NOMO-1 treated with DMSO at 0.1 percent for 48 hours (cell line): ENCODE results near the gene LSM4.

ENCODE experiments used
- DNase-seq: peaks from one replicate; lab custom pipeline; 2025; ENCODE audit not compliant: unreplicated experiment; lab: John Stamatoyannopoulos, UW

The LSM4 gene

DNA sequence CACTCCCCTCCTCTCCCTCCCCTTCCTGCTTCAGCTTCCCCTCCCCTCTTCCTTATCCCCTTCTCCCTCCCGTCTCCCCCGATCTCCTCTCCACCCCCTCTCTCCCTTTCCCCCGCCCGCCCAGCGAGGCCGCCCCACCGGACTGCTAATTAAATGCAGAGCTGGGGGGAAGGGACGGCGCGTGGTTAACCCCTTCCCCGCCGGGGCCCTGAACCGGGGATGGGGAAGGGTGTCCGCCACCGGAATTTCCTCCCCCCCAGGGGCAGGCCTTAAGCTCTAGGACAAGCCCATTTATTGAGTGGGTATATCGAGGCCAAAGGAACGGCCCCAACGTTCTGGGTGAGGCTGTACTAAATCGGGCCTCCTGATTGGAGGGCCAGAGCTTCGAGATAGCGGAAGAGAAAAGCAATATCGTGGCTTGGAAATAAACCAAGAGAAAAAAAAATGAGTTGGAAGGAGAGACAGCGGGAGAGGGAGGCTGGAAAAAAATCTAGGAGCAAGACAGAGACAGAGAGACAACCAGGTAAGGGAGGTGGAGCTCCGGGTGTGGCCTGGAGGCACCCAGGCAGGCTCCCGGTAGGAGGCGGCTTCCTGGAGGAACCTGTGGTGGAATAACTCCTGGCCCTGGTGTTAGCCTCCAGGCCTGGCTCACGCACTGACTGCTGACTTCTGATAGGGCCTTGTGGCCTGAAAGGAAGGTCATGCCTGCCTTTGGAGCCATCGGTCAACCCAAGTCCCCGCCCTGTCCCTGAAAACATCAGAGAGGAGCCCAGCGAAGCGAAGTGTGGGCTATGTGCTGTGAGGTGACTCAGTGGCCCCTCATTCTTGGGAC, 29.9 kb downstream of the LSM4 start:
- peak; percentile 87 for DNase-seq

DNA sequence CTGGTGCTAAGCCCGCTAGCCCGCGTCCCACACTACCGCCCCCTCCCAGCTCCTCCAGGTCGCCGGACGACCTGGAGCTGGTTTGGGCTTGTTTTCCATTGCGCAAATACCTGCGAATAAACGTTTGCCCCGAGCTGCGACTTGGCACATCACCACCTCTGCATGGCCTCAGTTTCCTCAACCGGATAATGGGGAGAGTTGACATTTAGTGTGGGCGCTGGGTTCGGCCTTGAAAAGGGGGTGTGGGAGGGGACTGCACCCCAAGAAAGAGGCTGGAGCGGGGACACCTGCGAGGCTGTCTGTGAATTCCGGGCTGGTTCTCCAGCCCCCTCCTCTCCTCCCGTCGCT, 30.4 kb downstream of the LSM4 start:
- DNase-seq = peak; percentile 66

DNA sequence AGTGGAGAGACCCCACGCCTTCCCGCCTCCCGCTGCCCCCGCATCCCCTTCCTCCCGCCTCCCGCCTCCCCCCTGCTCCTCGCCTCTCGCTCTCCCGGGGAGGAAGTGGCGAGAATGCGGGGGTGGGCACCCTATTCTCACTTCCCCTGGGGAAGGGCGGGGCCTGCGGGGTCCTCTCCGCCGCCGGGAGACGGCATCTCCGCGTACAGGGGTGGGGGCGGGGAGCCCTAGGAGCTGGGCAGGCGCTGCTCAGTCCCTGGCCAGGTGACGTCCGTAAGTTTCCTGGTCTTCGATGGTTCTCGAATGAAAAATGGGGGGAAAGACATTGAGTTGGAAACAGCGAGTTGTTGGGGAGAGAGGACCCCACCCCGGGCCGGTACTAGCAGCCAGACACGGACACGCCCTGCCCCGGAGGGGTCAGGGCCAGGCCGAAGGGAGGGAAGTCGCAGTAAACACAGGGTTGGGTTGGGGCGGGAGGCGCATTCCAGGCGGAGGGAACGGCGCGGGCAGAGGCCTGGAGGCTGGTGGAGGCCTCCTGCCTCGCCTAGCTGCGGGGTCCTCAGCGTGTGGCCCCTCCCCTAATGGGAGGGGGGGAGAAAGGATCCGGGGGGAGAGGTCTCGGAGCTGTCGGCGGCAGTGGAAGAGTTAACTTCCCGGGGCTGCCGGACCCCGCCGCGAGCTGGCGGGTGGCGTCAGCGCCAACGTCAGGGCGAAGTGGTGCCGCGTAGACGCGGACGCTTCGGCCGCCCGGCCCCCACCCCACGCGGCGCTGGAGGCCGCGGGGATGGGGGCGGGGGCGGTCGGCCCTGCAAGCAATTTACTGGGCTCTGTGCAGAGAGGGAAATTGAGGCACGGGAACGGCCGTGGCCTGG, 31.1 kb downstream of the LSM4 start:
- peak; percentile 93 for DNase-seq

DNA sequence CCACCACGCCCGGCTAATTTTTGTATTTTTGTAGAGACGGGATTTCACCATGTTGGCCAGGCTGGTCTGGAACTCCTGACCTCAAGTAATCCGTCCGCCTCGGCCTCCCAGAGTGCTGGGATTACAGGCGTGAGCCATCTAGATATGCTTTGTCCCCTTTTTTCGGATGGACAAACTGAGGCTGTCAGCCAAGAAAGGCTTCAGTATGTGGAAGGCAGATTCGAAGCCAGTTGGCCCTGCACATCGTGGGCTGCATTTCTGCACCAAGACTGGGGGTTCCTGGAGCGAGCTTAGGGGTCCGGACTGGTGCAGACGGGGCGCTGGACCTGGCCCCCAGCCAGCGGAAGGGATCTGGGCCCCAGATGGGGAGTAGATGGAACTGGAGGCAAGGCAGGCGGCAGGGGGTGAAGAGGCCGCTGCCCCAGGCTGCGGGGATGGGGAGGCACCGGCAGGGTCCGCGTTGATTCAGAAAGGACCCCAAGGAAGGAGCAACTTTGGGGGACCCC, 31.8 kb downstream of the LSM4 start:
- no peak for DNase-seq

DNA sequence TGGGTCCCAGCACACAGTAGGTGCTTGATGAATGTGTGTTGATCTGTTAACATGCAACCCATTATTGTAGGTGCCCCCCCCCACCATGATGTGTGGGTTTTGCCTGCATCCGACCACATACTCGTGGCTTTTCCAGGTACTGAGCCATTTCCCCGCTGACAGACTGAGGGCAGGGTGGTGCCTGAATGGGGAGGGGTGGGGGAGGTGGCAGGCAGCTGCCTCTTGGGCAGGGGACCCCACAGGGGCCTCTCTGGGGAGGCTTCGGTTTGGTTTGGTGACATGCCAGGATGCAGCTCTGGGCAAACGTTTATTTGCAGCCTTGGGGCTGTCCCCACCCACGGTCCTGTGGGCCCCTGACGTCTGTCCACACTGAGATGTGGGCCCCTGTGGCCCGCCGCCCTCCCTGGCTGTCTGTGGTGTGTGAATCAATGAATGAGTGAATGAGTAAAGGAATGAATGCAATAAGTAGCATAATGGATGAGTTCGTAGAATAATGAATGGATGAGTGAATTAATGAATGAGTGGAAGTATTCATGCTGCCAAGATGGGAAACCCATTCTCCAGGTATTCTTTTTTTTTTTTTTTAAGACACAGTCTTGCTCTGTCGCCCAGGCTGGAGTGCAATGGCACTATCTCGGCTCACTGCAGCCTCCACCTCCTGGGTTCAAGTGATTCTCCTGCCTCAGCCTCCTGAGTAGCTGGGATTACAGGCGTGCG, 32.4 kb downstream of the LSM4 start:
- DNase-seq = no peak

DNA sequence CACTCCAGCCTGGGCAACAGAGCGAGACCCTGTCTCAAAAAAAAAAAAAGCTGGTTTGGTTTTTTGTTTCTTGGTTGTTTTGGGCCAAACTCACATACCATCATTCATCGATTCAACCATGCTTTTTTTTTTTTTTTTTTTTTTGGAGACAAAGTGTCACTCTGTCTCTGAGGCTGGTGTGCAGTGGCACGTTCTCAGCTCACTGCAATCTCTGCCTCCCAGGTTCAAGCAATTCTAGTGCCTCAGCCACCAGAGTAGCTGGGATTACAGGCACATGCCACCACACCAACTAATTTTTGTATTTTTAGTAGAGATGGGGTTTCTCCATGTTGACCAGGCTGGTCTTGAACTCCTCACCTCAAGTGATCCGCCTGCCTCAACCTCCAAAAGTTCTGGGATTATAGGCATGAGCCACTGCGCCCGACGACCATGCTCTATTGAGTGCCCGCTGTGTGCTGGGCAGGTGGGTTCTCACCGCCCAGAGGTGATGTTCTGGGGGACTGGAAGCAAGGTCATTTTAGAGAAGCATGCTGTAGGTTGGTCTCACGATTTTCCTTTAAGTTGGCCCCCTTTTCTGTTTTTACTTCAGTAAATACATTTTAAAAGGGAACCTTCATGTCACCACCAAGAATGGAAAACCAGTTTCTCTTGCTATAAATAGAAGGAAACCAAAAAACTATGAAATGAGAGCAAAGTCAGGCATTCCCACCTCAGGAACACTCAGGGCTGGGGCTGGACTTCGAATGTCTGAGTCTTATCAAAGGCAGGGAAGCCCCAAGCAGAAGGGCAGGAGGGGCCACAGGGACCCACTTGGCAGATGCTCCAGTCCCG, 33.2 kb downstream of the LSM4 start:
- no peak for DNase-seq

DNA sequence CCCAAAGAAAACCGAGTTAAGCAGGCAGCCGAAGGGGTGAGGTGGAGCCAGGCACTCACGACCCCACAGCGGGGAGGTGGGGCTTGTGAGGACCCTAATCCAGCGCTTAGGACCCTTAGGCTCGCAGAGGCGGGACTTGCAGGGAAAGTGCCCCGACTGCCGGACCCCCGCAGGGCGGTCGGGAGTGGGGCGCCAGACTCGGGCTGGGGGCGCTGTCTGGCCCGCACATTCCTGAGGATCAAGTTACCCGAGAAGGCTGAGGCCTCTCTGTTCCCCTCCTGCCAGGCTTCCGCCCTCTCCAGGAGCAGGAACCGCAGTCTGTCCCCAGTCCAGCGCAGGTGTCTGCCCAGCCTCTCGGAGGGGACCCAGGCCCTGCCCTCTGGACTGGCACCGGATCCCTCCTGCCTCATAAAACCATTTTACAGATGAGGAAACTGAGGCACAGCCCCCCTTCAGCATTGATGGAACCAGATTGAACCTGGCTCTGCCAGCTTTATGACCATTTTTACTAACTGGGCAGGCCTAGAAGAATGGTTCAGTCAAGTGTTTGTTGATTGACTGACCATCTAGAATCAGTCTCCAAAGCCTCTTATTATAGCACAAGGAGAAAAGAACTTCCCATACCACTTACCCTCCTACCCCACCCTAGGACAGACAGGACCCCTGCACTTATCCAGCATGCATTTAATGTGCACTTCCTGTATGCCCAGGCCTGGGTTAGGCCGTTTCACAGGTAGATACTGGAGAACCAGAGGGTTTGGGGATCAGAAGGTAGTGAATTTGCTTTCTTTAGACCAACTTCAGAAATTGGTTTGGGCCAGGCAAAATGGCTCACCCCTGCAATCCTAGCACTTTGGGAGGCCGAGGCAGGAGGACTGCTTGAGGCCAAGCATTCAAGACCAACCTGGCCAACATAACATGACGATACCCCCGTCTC, 34.8 kb downstream of the LSM4 start:
- no peak for DNase-seq

DNA sequence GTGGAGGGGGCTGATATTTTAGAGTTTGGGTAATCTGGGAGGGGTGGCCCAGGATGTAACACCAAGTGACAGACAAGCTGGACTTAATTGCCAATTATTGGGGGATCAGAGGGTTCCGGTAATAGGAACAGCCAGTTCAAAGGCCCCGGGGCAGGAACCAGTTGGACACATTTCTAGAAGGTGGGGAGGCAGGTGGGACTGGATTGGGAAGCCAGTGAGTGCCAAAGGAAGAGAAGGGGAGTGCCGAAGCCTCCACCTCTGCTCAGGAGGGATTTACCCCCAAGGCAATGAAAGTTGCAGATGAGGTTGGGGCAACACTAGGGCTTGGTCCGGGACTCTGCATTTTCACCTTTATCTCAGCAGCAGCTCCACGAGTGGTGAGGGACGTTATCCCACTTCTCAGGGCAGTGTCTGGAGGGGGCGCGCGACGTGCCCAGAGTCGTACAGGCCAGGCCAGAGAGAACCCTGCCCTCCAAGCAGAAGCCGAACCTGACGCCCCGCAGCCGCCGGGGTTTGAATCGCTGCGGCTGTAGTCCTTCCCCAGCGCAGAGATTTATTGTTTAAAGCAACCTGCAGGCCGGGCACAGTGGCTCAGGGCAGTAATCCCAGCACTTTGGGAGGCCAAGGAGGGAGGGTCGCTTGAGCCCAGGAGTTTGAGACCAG, 35.8 kb downstream of the LSM4 start:
- no peak for DNase-seq

DNA sequence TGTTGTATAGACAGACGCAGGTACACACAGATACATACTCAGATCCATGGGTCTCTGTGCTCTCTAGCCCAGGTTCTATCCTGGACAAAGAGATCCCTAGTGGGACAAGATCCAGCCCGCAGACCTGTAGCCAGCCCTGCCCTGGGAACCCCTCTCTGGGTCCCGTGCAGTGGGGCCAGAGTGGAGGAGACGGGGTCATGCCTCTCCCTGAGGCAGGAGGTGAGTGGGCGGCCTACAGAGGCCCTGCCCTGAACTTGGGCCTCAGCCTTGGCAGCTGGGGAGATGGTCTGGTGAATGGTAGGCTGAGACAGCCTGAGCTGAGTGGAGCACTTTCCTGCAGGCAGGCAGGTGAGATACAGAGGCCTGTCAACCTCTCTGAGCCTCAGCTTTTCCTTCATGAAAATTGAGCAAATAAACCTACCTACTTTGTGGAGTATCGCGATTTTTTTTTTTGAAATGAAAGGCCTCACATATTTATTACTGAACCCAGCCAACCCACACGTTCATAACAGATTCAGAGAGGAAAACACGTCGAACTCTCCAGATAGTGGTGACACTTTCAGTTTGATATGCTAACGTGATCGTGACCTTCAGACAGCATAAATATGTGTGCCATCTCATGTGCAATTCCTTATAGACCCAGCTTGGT, 38.0 kb downstream of the LSM4 start:
- no peak for DNase-seq

DNA sequence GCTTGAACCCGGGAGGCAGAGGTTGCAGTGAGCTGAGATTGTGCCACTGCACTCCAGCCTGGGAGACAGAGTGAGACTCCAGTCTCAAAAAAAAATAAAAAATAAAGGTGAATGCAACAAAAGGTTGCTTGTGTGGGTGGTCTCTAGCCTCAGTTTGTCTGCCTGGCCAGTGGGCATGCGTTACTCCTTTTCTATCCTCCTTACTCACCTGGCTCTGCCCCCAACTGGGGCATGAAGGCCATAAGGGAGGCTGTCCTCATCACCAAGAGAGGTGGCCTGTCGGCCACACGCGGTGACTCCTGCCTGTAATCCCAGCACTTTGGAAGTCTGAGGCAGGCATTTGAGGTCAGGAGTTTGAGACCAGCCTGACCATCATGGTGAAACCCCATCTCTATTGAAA, 39.5 kb downstream of the LSM4 start:
- no peak for DNase-seq

DNA sequence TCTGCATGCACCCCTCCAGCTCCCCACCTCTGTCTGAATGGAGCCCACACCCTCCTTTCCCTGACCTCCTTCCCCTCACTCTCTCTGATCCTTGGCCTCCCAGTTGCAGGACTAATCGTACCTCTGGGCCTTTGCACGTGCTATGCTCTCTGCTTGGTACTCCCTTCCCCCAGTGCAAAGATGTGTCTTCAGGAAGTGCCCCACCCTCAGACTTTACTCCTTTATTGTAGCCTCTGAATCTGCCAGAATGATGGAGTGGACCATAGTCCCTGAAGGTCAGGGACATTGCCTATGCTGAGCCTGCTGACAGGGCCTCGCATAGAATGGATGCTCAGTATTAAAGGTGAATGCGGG, 40.1 kb downstream of the LSM4 start:
- DNase-seq = no peak

DNA sequence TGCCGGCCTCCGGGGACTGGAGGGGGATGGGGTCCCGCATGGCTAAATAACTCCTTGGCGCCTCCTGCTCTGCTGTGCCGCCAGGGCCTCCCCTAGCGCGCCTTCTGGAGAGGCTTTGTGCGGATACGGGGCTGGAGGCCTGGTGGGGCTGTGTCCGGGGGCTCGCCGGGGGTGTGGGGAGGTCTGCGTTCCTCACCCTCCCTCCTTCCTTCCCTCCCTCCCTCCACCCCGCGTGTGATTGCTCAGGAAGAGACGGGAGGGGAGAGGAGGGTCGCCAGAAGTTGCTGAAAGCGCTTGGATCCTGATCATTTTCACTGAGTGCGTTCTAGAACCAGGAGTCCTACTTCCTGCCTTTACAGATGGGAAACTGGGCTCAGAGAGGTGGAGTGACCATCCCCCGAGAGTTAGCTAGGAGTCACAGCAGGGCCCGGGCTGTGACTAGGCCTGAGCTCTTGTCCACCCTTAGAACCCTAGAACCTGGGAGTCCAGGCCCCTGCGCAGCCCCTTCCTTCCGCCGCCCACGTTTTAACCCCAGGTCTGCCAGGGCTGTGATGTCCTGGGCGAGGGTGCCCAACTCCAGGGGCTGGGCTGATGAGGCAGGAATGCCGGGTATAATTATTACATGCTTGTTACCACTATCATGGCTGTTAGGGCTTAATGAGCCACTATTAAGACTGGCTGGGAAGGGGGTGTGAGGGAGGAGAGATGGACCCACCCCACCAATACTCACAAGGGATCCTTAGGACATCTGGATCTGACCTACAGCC, 40.7 kb downstream of the LSM4 start:
- peak; percentile 73 for DNase-seq

DNA sequence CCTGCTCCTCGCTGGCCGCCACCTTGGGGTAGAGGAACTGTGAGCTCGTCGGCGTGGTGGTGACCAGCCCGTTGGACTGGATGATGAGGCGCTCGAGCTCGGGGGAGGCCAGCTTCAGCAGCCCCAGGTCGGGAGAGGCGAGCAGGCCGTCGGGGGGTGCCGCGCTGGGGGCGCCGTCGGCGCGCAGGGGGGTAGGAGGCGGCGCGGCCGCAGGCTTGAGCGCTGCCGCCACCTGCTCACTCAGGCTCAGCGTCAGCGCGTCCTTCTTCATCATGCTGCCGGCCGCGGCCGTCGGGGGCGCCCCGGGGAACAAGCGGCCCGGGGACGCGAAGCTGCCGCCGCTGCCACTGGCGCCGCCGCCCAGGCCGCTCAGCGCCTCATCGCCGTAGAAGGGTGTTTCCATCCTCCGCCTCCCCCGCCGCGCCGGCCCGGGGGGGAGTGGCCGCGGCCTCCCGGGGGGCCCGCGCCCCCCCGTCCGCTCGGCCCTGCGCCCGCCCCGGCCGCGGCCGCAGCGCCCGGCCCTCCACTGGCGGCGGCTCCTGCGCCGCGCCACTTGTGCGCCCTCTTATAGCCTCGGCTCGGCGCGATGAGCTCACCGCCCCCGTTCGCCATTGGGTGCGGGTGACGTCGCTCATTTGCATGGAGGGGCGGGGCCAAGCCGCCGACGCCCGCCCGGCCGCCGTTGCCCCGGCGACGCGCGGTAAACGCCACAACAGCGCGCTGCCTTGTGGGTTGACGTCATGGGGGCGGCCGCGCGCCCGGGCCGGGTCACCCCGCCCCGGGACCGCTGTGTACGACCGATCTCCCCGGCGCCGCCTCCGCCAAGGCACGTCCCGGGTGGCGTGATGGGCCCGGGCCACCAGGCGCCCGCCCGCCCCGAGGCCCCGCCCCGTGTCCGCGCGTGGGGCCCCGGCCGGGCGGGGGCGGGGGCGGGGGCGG, 41.5 kb downstream of the LSM4 start, which contains the start of gene JUND:
Gene JUND, minus strand, starts transcription at position 541 of the 939 bp plus-strand sequence. Its CDS starts 138 bp downstream, at position 403.
- DNase-seq = peak; percentile 98

DNA sequence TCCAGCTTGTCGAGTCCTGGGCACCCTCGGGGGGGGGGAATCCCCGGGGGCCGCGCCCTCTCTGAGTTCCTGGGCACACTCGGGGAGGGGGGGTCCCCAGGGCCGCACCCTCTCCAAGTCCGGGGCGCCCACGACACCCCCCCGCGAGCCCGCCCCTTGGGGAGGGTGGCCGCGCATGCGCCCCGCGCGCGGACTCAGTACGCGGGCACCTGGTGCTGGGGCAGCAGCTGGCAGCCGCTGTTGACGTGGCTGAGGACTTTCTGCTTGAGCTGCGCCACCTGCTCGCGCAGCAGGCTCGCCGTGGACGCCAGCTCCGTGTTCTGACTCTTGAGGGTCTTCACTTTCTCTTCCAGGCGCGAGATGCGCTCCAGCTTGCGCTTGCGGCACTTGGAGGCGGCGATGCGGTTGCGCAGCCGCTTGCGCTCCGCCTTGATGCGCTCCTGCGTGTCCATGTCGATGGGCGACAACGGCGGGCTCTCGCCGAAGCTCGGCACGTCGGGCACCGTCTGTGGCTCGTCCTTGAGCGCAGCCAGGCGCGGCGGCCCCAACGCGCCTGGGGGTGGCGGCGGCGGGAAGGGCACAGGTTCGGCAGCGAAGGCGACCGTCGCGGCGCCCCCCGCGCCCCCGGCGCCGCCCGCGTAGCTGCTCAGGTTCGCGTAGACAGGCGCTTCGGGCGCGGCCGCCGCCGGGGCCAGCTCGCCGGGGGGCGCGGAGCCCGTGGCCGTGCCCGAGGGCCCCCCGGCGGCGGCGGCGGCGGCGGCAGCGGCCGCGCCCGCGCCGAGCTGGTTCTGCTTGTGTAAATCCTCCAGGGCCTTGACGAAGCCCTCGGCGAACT, 42.4 kb downstream of the LSM4 start:
- DNase-seq = peak; percentile 46

DNA sequence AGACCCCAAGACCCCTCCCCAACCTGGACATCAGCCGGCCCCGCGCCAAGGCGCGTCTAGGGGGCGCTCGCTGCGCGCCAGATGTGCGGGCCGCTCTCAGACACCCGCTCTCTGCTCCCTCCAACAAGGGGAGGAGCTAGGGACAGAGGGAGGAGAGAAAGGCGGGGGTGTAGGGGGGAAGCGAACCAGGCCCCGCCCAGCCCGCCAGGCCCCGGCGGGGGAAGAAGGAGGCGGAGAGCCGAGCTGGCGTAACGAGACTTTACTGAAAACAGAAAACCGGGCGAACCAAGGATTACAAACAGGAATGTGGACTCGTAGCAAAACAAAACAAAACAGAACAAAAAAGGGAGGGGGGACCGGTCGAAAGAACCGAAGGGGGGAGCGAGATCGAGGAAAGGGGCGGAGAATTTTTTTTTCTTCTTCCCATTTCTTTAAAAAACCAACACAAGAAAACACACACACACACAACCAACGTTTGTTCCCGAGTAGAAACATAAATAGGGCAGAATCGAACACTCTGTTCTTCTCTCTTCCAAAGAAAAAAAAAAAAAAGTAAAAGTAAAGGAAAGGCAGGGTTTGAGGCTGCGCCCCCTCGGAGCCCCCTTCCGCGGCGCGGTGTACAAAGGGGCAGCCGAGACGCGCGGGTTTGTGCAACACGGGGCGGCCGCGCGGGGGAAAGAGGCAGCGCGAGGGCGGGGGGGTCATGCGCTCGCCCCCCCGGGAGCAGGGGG, 43.2 kb downstream of the LSM4 start:
- peak; percentile 92 for DNase-seq
